ENCODE results near the gene SYT7. TPM values are rescaled to one million over a fixed set of nuclear protein-coding genes. Genes with fewer than 3 reads are reported as not detected.

Gene SYT7
- total and polyA plus RNA-seq, 2 of the 4 experiments (the other 2 are of a cell fraction), result under 0.01 to 0.19 TPM

GRCh38 chr11:61542705-61543104 lies 38.2 kb downstream of the SYT7 start:
- no peak overlapping the region for H3K18ac ChIP-seq (ENCODE audit: low read depth, low read length)
- H3K27ac ChIP-seq (ENCODE audit: insufficient read depth, low read length), result no peak overlapping the region
- no peak for DNase-seq
- H3K36me3 ChIP-seq (ENCODE audit: control insufficient read depth, insufficient read depth, low read length), result no peaks in the 10 kb centered on the region
- in situ Hi-C loops (cut with MboI; ENCODE audit: low sequenced_read_pairs), result no loop called here
- no peaks in the 10 kb centered on the region for H3K9me3 ChIP-seq (ENCODE audit: control insufficient read depth, insufficient read depth, low read length)
- no peak overlapping the region for H2AK5ac ChIP-seq (ENCODE audit: low read depth, low read length)
- no peak overlapping the region for H4K5ac ChIP-seq (ENCODE audit: low read depth, low read length)
- intact Hi-C loops (cut with micrococcal nuclease), result no loop called here
- H4K20me1 ChIP-seq (ENCODE audit: insufficient read depth, low read length), result no peaks in the 10 kb centered on the region
- H3K4me3 ChIP-seq (ENCODE audit: insufficient read depth, low read depth, low read length), result no peak overlapping the region
- CTCF ChIA-PET, result no interaction called here
- H3K9me1 ChIP-seq (ENCODE audit: insufficient read depth, low read length), result no peaks in the 10 kb centered on the region
- TF ChIP-seq CHD1 (IDR thresholded peaks at IDR 0.05; ENCODE audit: low read depth, low read length) (no peak), MAFK (IDR thresholded peaks at IDR 0.05; ENCODE audit: low read depth, low read length) (no peak), MAZ (IDR thresholded peaks at IDR 0.05; ENCODE audit: borderline replicate concordance, low read depth, low read length) (no peak), CTCF (conservative IDR thresholded peaks at IDR 0.05; ENCODE audit: low read depth, low read length) (no peak), RCOR1 (IDR thresholded peaks at IDR 0.05; ENCODE audit: insufficient replicate concordance, low read length) (no peak), MXI1 (IDR thresholded peaks at IDR 0.05; ENCODE audit: borderline replicate concordance, low read depth, low read length) (no peak)
- TF ChIP-seq, protein P1, sequence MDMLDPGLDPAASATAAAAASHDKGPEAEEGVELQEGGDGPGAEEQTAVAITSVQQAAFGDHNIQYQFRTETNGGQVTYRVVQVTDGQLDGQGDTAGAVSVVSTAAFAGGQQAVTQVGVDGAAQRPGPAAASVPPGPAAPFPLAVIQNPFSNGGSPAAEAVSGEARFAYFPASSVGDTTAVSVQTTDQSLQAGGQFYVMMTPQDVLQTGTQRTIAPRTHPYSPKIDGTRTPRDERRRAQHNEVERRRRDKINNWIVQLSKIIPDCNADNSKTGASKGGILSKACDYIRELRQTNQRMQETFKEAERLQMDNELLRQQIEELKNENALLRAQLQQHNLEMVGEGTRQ (IDR thresholded peaks at IDR 0.05; ENCODE audit: low read depth, low read length), result no peak
- H4K8ac ChIP-seq (ENCODE audit: low read depth in 2 of 2, low read length in 2 of 2), result no peak overlapping the region
- H3K14ac ChIP-seq (replicated peaks; ENCODE audit: low read depth, low read length), result no peak overlapping the region
- no peak overlapping the region for H4K91ac ChIP-seq (ENCODE audit: insufficient read depth, low read depth, low read length)
- dilution Hi-C loops (cut with HindIII; ENCODE audit: low sequenced_read_pairs, unreplicated experiment), result no loop called here
- no peak overlapping the region for H2BK20ac ChIP-seq (ENCODE audit: low read depth, low read length)
- no peak overlapping the region for H3K56ac ChIP-seq (ENCODE audit: extremely low read depth, insufficient read depth, low read length)
- H2BK15ac ChIP-seq (ENCODE audit: low read depth, low read length), result no peak overlapping the region
- POLR2A ChIA-PET (ENCODE audit: unreplicated experiment), result no interaction called here
- H3K9ac ChIP-seq (ENCODE audit: low read depth, low read length), result no peak overlapping the region
- H3K4me1 ChIP-seq (ENCODE audit: control insufficient read depth, insufficient read depth, low read length), result peaks cover 14% of the 10 kb centered on the region
- WGBS, 2 experiments (ENCODE audit: extremely low coverage in 2 of 2, insufficient read length in 1 of 2), result no CpG with 5 or more reads among the region's 16 CpGs
- H2AK9ac ChIP-seq (replicated peaks; ENCODE audit: low read depth, low read length, poor library complexity), result no peak overlapping the region
- H2BK5ac ChIP-seq (ENCODE audit: low read depth, low read length, poor library complexity, severe bottlenecking), result no peak overlapping the region
- H3K4me2 ChIP-seq (ENCODE audit: low read depth, low read length), result no peak overlapping the region
- BruUV-seq (replicated peaks), result no TSS peak
- no peak overlapping the region for H3K23ac ChIP-seq (ENCODE audit: low read depth, low read length)
- no peak overlapping the region for H2BK120ac ChIP-seq (ENCODE audit: low read depth, low read length)
- H2AFZ ChIP-seq (replicated peaks; ENCODE audit: low read length, poor library complexity), result no peak overlapping the region
- H3K27me3 ChIP-seq (ENCODE audit: control insufficient read depth, insufficient read depth, low read length), result peaks cover 18% of the 10 kb centered on the region
- no peak for ATAC-seq (ENCODE audit: low read depth)
- no peak overlapping the region for H3K4ac ChIP-seq (ENCODE audit: low read depth, low read length)
- H3K79me1 ChIP-seq (ENCODE audit: low read depth in 1 of 2, low read length in 2 of 2), result no peaks in the 10 kb centered on the region

Measured in IMR-90 (cell line).